ENCODE measurements around the gene ESPL1. TPM values are rescaled to one million over a fixed set of nuclear protein-coding genes. Genes with fewer than 3 reads are reported as not detected.

ESPL1 gene
- total RNA-seq, 1 experiment from 2014 or later: 54.6 TPM

DNA sequence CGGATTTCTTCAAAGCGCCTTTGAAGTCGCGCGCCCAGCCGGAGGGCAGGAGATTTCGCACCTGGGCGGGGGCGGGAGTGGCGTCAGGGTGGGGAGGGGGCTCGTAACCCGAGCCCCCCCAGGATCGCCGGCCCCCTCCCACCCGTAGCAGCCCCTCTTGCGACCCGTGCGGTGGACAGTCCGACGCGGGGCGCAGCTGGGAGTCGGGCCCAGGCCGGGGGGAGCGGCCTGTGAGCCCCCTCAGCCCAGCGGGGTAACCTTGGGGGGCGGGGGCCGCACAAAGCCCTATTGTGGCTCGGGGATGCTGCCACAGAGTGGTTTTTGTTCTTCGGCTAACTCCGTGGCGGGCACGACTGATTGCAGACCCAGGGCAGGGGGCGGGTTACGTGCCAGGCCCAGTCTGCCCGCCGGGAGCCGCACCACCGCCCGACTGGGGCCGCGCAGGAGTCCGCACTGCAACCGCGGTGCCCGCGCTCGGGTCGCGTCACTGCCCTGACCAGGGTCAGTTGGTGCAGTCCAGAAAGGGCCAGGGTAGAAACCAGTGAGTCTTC lies 57.5 kb downstream of the ESPL1 start:
- H3K27ac ChIP-seq (ENCODE audit: low read length): no peak overlapping the region; the same call in 1 of the 2 replicates
- peaks cover 16% of the 10 kb centered on the region for H3K4me1 ChIP-seq (ENCODE audit: control insufficient read depth, insufficient read depth, low read length)
- in situ Hi-C loops (cut with HindIII; ENCODE audit: low pct_unique_long_range_greater_than_20kb, low sequenced_read_pairs) (no loop called here), intact Hi-C loops (cut with micrococcal nuclease; ENCODE audit: unreplicated experiment) (loop anchor here (2.0 kb wide), 1 partner anchor 95 kb away; no protein-coding TSS in a partner anchor)
- H3K9me3 ChIP-seq (ENCODE audit: control insufficient read depth, insufficient read depth, low read depth, low read length): no peaks in the 10 kb centered on the region
- CTCF ChIA-PET: interaction anchor here (0.5 to 2.6 kb wide), 5 partner anchors 10 to 134 kb away, joined by 5 to 30 read pairs (median 6); partner anchors contain the start of gene SP7
- POLR2A ChIA-PET: no interaction called here
- no TSS peak for BruUV-seq (replicated peaks)
- H3K27me3 ChIP-seq (ENCODE audit: control insufficient read depth, insufficient read depth, low read length): no peaks in the 10 kb centered on the region
- TF ChIP-seq SIN3A (IDR thresholded peaks at IDR 0.05; ENCODE audit: borderline replicate concordance, insufficient read depth, low read depth, low read length) (no peak), TCF7L2 (IDR thresholded peaks at IDR 0.05; ENCODE audit: low read depth, low read length) (no peak), POLR2AphosphoS5 (IDR thresholded peaks at IDR 0.05; ENCODE audit: low read depth, low read length) (no peak)
- TF ChIP-seq, protein P1, sequence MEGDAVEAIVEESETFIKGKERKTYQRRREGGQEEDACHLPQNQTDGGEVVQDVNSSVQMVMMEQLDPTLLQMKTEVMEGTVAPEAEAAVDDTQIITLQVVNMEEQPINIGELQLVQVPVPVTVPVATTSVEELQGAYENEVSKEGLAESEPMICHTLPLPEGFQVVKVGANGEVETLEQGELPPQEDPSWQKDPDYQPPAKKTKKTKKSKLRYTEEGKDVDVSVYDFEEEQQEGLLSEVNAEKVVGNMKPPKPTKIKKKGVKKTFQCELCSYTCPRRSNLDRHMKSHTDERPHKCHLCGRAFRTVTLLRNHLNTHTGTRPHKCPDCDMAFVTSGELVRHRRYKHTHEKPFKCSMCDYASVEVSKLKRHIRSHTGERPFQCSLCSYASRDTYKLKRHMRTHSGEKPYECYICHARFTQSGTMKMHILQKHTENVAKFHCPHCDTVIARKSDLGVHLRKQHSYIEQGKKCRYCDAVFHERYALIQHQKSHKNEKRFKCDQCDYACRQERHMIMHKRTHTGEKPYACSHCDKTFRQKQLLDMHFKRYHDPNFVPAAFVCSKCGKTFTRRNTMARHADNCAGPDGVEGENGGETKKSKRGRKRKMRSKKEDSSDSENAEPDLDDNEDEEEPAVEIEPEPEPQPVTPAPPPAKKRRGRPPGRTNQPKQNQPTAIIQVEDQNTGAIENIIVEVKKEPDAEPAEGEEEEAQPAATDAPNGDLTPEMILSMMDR (IDR thresholded peaks at IDR 0.05): no peak
- TF ChIP-seq, protein P2, sequence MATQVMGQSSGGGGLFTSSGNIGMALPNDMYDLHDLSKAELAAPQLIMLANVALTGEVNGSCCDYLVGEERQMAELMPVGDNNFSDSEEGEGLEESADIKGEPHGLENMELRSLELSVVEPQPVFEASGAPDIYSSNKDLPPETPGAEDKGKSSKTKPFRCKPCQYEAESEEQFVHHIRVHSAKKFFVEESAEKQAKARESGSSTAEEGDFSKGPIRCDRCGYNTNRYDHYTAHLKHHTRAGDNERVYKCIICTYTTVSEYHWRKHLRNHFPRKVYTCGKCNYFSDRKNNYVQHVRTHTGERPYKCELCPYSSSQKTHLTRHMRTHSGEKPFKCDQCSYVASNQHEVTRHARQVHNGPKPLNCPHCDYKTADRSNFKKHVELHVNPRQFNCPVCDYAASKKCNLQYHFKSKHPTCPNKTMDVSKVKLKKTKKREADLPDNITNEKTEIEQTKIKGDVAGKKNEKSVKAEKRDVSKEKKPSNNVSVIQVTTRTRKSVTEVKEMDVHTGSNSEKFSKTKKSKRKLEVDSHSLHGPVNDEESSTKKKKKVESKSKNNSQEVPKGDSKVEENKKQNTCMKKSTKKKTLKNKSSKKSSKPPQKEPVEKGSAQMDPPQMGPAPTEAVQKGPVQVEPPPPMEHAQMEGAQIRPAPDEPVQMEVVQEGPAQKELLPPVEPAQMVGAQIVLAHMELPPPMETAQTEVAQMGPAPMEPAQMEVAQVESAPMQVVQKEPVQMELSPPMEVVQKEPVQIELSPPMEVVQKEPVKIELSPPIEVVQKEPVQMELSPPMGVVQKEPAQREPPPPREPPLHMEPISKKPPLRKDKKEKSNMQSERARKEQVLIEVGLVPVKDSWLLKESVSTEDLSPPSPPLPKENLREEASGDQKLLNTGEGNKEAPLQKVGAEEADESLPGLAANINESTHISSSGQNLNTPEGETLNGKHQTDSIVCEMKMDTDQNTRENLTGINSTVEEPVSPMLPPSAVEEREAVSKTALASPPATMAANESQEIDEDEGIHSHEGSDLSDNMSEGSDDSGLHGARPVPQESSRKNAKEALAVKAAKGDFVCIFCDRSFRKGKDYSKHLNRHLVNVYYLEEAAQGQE (IDR thresholded peaks at IDR 0.05; ENCODE audit: insufficient read depth in 1 of 2, low read depth in 2 of 2, low read length in 1 of 2): no peak
- DNase-seq (ENCODE audit: low read depth, low spot score) (no peak), ATAC-seq (no peak)
- no peaks in the 10 kb centered on the region for H3K36me3 ChIP-seq (ENCODE audit: control insufficient read depth, insufficient read depth, low read length)
- H3K4me3 ChIP-seq (ENCODE audit: low read depth in 2 of 2, low read length in 2 of 2): peak overlapping the region; percentile 63

DNA sequence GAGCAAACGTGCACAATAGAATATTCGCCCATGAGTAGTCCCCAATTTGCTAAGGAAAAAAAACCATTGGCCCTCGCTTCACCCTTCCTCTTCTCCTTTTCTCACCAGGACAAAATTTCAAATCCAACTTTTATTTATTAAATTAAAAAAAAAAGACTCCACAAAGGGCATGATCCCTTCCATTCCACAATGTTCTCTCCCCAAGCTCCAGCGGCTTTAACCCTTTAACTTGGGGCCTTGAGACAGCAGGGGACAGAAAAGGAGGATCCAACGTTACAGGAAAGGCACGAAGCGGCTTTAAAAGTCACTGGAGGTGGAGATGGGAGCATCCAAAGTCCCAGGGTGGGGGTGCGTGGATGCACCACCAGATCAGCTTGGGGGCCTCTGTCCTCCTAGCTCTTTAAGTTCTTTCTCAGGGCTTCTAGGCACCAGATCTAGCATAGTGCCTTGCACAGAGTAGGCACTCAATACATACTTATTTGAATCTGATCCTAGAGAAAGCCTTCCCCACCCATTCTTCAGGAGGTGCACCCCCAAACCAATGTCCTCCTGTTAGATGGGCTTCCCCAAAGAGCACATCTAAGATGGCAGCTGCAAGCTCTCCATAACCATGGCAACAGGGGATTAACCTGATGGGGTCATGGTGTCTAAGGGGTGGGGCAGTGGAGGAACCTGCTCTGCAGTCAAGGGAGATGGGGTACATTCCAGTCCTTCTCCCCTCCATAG lies 58.5 kb downstream of the ESPL1 start:
- Histone ChIP-seq H3K4me3 (ENCODE audit: low read depth in 2 of 2, low read length in 2 of 2) (no peak overlapping the region), H3K36me3 (ENCODE audit: control insufficient read depth, insufficient read depth, low read length) (no peaks in the 10 kb centered on the region), H3K27ac (ENCODE audit: low read length) (no peak overlapping the region), H3K4me1 (ENCODE audit: control insufficient read depth, insufficient read depth, low read length) (peaks cover 14% of the 10 kb centered on the region), H3K9me3 (ENCODE audit: control insufficient read depth, insufficient read depth, low read depth, low read length) (no peaks in the 10 kb centered on the region), H3K27me3 (ENCODE audit: control insufficient read depth, insufficient read depth, low read length) (no peaks in the 10 kb centered on the region)
- DNase-seq (ENCODE audit: low read depth, low spot score): no peak
- TF ChIP-seq, protein P1 (IDR thresholded peaks at IDR 0.05): no peak
- TF ChIP-seq TCF7L2 (IDR thresholded peaks at IDR 0.05; ENCODE audit: low read depth, low read length) (no peak), SIN3A (IDR thresholded peaks at IDR 0.05; ENCODE audit: borderline replicate concordance, insufficient read depth, low read depth, low read length) (no peak), POLR2AphosphoS5 (IDR thresholded peaks at IDR 0.05; ENCODE audit: low read depth, low read length) (no peak)
- TF ChIP-seq, protein P2 (IDR thresholded peaks at IDR 0.05; ENCODE audit: insufficient read depth in 1 of 2, low read depth in 2 of 2, low read length in 1 of 2): no peak
- intact Hi-C loops (cut with micrococcal nuclease; ENCODE audit: unreplicated experiment) (loop anchor here (2.0 kb wide), 1 partner anchor 94 kb away; no protein-coding TSS in a partner anchor), in situ Hi-C loops (cut with HindIII; ENCODE audit: low pct_unique_long_range_greater_than_20kb, low sequenced_read_pairs) (no loop called here)
- ChIA-PET POLR2A (interaction anchor here (0.8 to 1.2 kb wide), 2 partner anchors 26 to 95 kb away, joined by 3 to 4 read pairs; no protein-coding TSS in a partner anchor), CTCF (interaction anchor here (0.6 to 2.5 kb wide), 4 partner anchors 19 to 95 kb away, joined by 4 to 19 read pairs (median 5); no protein-coding TSS in a partner anchor)
- no peak for ATAC-seq
- BruUV-seq (replicated peaks): no TSS peak

All from Panc1 (cell line).